Measurements from ENCODE around the gene RPL10L.

RPL10L gene

GRCh38 chr14:46672128-46672527 lies 20.5 kb upstream of the RPL10L start:
- no peak overlapping the region for H3K4me2 ChIP-seq (ENCODE audit: low read length)
- H3K9me3 ChIP-seq (ENCODE audit: control insufficient read depth, insufficient read depth, low read length) = no peaks in the 10 kb centered on the region
- no peak for TF ChIP-seq CTCF (IDR thresholded peaks at IDR 0.05; ENCODE audit: low read depth, low read length, poor library complexity, severe bottlenecking)
- TF ChIP-seq EZH2phosphoT487 (IDR thresholded peaks at IDR 0.05; ENCODE audit: borderline replicate concordance, low read length) = no peak
- no peaks in the 10 kb centered on the region for H3K27me3 ChIP-seq (ENCODE audit: control insufficient read depth, low read length)
- H3K36me3 ChIP-seq (ENCODE audit: control insufficient read depth, low read length) = no peaks in the 10 kb centered on the region
- no peak overlapping the region for H3K27ac ChIP-seq (ENCODE audit: low read depth, low read length)
- H3K4me1 ChIP-seq (ENCODE audit: control insufficient read depth, low read length) = no peaks in the 10 kb centered on the region
- H3K9me2 ChIP-seq (replicated peaks; ENCODE audit: control insufficient read depth, low read length) = no peaks in the 10 kb centered on the region
- no peaks in the 10 kb centered on the region for H3K79me2 ChIP-seq (ENCODE audit: control insufficient read depth, low read length)
- no peaks in the 10 kb centered on the region for H4K20me1 ChIP-seq (ENCODE audit: control insufficient read depth, insufficient read depth, low read depth, low read length)
- no peaks in the 10 kb centered on the region for H3F3A ChIP-seq (ENCODE audit: control insufficient read depth, insufficient read depth)
- no peak overlapping the region for H3K4me3 ChIP-seq (ENCODE audit: low read length)

DNA sequence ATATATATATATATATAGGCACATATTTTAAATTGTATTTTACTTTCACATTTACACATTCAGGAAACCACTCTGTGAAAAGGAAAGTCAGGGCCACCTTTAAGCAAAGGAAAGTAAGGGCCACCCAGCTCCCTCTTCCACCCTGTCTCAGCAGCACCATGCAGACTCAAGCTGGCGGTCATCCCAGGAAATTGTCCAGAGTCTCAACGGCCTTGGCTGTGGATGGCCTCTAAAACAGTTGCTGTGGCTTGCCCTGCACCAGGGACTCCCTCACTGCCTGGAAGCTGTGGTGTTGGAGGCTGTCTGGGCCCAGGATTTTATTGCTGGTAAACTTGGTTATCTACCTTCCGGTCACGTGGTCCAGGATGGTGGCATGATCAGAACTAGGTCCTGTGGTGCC lies 11.8 kb upstream of the RPL10L start:
- H3K9me2 ChIP-seq (replicated peaks; ENCODE audit: control insufficient read depth, low read length) = no peaks in the 10 kb centered on the region
- H3K27me3 ChIP-seq (ENCODE audit: control insufficient read depth, low read length) = no peaks in the 10 kb centered on the region
- H3K4me3 ChIP-seq (ENCODE audit: low read length) = no peak overlapping the region
- peaks cover 3% of the 10 kb centered on the region; the same call in 1 of the 2 replicates for H3K9me3 ChIP-seq (ENCODE audit: control insufficient read depth, insufficient read depth, low read length)
- H3K36me3 ChIP-seq (ENCODE audit: control insufficient read depth, low read length) = no peaks in the 10 kb centered on the region
- H3K4me2 ChIP-seq (ENCODE audit: low read length) = no peak overlapping the region
- H3F3A ChIP-seq (ENCODE audit: control insufficient read depth, insufficient read depth) = no peaks in the 10 kb centered on the region
- H3K27ac ChIP-seq (ENCODE audit: low read depth, low read length) = no peak overlapping the region
- no peaks in the 10 kb centered on the region for H4K20me1 ChIP-seq (ENCODE audit: control insufficient read depth, insufficient read depth, low read depth, low read length)
- no peaks in the 10 kb centered on the region for H3K79me2 ChIP-seq (ENCODE audit: control insufficient read depth, low read length)
- TF ChIP-seq EZH2phosphoT487 (IDR thresholded peaks at IDR 0.05; ENCODE audit: borderline replicate concordance, low read length) = no peak
- TF ChIP-seq CTCF (IDR thresholded peaks at IDR 0.05; ENCODE audit: low read depth, low read length, poor library complexity, severe bottlenecking) = no peak
- H3K4me1 ChIP-seq (ENCODE audit: control insufficient read depth, low read length) = no peaks in the 10 kb centered on the region

DNA sequence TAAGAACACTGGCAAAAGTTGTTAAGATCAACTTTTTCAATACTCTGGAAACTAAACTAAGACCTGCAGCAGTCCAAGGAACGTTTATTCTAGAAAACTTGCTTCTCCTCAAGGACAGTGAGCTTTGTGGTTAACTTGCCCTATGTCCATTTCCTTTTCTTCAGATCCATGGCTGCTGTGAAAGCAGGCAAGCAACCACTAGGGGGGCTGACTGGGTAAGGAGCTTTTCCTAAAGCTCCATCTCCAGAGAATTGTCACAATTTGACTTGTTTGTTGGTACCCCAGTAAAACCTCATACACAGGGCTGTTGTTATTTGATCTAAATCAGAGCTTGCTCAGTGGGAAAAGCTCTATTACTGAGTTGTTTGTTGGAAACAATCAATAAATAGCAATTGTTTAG lies 10.1 kb upstream of the RPL10L start:
- TF ChIP-seq CTCF (IDR thresholded peaks at IDR 0.05; ENCODE audit: low read depth, low read length, poor library complexity, severe bottlenecking) (no peak), EZH2phosphoT487 (IDR thresholded peaks at IDR 0.05; ENCODE audit: borderline replicate concordance, low read length) (no peak)
- Histone ChIP-seq H4K20me1 (ENCODE audit: control insufficient read depth, insufficient read depth, low read depth, low read length) (no peaks in the 10 kb centered on the region), H3K36me3 (ENCODE audit: control insufficient read depth, low read length) (no peaks in the 10 kb centered on the region), H3K9me3 (ENCODE audit: control insufficient read depth, insufficient read depth, low read length) (peaks cover 3% of the 10 kb centered on the region; the same call in 1 of the 2 replicates), H3K27ac (ENCODE audit: low read depth, low read length) (no peak overlapping the region), H3K27me3 (ENCODE audit: control insufficient read depth, low read length) (no peaks in the 10 kb centered on the region), H3K4me1 (ENCODE audit: control insufficient read depth, low read length) (no peaks in the 10 kb centered on the region), H3K4me2 (ENCODE audit: low read length) (no peak overlapping the region), H3K79me2 (ENCODE audit: control insufficient read depth, low read length) (no peaks in the 10 kb centered on the region), H3K9me2 (replicated peaks; ENCODE audit: control insufficient read depth, low read length) (no peaks in the 10 kb centered on the region), H3K4me3 (ENCODE audit: low read length) (no peak overlapping the region), H3F3A (ENCODE audit: control insufficient read depth, insufficient read depth) (no peaks in the 10 kb centered on the region)

Measured in DOHH2 (cell line).